ENCODE results near the gene PAFAH1B2.
"Not testable (repeated sequence)": the region's sequence is repeated elsewhere in the genome, so short reads cannot be mapped to it uniquely, and the experiment has no call there.

Gene PAFAH1B2

GRCh38 chr11:117203069-117203407, 59.0 kb downstream of the PAFAH1B2 start:
- no peak for DNase-seq (ENCODE audit: low read depth)
- TF ChIP-seq, protein P1, sequence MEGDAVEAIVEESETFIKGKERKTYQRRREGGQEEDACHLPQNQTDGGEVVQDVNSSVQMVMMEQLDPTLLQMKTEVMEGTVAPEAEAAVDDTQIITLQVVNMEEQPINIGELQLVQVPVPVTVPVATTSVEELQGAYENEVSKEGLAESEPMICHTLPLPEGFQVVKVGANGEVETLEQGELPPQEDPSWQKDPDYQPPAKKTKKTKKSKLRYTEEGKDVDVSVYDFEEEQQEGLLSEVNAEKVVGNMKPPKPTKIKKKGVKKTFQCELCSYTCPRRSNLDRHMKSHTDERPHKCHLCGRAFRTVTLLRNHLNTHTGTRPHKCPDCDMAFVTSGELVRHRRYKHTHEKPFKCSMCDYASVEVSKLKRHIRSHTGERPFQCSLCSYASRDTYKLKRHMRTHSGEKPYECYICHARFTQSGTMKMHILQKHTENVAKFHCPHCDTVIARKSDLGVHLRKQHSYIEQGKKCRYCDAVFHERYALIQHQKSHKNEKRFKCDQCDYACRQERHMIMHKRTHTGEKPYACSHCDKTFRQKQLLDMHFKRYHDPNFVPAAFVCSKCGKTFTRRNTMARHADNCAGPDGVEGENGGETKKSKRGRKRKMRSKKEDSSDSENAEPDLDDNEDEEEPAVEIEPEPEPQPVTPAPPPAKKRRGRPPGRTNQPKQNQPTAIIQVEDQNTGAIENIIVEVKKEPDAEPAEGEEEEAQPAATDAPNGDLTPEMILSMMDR (IDR thresholded peaks at IDR 0.05; ENCODE audit: insufficient read depth, low read depth, low read length, missing control alignments) = no peak
- H3K4me3 ChIP-seq (ENCODE audit: low read length) = no peak overlapping the region

DNA sequence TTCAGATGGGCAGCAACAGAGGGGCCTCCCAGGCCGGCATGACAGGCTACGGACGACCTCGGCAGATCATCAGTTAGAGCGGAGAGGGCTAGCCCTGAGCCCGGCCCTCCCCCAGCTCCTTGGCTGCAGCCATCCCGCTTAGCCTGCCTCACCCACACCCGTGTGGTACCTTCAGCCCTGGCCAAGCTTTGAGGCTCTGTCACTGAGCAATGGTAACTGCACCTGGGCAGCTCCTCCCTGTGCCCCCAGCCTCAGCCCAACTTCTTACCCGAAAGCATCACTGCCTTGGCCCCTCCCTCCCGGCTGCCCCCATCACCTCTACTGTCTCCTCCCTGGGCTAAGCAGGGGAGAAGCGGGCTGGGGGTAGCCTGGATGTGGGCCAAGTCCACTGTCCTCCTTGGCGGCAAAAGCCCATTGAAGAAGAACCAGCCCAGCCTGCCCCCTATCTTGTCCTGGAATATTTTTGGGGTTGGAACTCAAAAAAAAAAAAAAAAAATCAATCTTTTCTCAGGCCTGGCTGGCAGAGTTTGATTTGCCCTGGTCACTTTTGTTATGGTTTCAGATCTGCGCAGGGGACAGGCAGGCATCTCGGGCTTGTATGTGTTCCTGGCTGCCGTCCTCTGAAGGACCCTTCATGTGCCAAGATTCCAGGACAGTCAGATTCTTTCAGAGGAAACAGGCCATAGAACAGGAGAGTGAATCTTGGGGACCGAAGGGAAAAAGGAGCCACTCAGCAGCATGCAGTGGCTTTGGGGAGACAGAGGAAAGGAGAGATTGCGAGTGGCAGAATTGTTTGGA, 60.4 kb downstream of the PAFAH1B2 start:
- TF ChIP-seq, protein P1 (IDR thresholded peaks at IDR 0.05; ENCODE audit: insufficient read depth, low read depth, low read length, missing control alignments) = no peak
- no peak overlapping the region for H3K4me3 ChIP-seq (ENCODE audit: low read length)
- no peak for DNase-seq (ENCODE audit: low read depth)

DNA sequence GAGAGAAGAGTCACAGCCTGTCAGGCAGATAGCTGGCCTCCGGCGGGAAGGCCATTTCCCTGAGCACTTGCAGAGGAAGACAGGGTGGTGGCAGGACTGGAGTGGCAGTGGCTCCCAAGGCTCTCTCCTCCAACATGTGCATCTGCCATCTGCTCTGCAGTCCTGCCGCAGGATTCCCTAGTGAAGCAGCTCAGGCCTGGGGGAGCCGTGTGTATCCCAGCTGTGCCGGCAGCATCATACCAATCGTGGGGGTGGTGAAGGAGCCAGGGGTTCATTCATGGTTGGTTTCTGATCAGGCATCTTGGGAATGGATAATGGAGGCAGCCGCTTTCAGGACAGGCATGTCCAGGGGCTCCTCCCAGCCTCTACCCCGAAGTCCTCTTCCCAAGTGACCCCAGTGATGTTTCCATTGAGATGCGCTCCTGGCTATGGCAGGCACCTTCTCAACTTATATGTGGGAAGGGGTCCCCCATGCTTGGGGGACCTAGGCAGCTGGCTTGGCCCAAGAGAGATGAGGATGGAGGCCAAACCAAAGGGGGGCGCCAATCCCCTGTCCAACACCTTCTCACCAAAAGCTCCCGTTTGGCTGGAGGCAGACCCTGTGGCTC, 61.2 kb downstream of the PAFAH1B2 start:
- DNase-seq (ENCODE audit: low read depth) = no peak
- TF ChIP-seq, protein P1 (IDR thresholded peaks at IDR 0.05; ENCODE audit: insufficient read depth, low read depth, low read length, missing control alignments) = no peak
- no peak overlapping the region for H3K4me3 ChIP-seq (ENCODE audit: low read length)

DNA sequence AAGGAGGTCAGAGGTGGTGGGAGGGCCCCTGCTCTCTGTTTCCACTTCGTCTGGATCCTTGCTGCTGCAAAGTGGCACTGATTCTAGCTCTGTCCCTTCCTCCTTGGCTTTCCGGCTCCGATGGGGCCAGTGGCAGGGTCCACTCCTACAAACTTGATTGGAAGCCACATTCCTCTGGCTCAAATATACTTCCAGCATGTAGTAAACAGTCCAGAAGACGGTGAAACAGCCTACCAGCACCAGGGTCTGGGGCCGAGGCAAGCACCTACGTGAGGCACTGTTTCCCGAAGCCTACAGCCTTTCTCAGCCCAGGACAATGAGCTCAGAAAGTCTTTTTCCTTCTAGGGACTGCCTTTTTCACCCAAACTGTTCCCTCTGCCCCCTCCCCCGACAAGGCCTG, 62.0 kb downstream of the PAFAH1B2 start:
- DNase-seq (ENCODE audit: low read depth) = not testable (repeated sequence)

GRCh38 chr11:117206859-117207258, 62.8 kb downstream of the PAFAH1B2 start:
- H3K4me3 ChIP-seq (ENCODE audit: low read length); DNase-seq (ENCODE audit: low read depth): not testable (repeated sequence)

More for the DNA sequence above, 62.0 kb downstream of the PAFAH1B2 start:
- not testable (repeated sequence) for H3K4me3 ChIP-seq (ENCODE audit: low read length)

DNA sequence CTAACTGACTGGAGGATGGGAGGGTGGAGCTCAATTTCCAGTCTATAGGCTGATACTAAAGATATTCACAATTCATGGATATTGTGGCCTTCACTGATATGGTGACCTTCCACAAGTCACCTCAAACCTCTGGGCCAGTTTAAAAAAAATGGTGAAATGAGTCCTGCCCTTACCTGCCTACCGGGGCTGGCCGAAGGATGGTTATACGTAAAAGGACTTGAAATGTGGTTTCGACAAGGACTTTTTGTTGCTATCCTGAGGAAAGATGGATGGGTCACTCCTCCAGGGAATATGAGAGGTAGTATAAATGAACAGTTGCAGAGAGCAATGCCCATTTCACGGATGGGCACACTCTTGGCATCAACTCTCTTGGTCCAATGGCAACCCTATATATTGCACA, 63.4 kb downstream of the PAFAH1B2 start:
- not testable (repeated sequence) for DNase-seq (ENCODE audit: low read depth); H3K4me3 ChIP-seq (ENCODE audit: low read length)

DNA sequence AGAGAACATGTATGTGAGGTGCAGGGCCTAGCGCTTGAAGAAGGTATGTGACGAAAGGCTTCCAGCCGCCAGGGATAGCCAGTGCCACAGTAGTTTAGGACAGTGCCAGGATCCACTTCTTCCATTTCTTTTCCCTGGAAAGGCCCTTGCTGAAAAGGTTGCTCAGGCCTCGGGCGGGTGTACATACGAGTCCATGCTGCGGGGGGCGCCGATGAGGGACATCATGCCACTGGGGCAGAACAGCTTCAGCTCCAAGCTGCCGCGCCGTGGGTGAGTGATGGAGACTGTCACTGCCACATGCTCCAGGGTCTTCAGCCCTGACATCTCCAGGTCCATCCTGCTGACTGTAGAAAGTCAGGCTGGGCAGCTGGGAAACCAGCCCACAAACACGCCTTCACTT, 64.6 kb downstream of the PAFAH1B2 start:
- DNase-seq (ENCODE audit: low read depth) = not testable (repeated sequence)

GRCh38 chr11:117209351-117210125, 65.5 kb downstream of the PAFAH1B2 start:
- DNase-seq (ENCODE audit: low read depth) = peak; percentile 19
- not testable (repeated sequence) for H3K4me3 ChIP-seq (ENCODE audit: low read length)

More for the DNA sequence above, 64.6 kb downstream of the PAFAH1B2 start:
- H3K4me3 ChIP-seq (ENCODE audit: low read length) = not testable (repeated sequence)

DNA sequence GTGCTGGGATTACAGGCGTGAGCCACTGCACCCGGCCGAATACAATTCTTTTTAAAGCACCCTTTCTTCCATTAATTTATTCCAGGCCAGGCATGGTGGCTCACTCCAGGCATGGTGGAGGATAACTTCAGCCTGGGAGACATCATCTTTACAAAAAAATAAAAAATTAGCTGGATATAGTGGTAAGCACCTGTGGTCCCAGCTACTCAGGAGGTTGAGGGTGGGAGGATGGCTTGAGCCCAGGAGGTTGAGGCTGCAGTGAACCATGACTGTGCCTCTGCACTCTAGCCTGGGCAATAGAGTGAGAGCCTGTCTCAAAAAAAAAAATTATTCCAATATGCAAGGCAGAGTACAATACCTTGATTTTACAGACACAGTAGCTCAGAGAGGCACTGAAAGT, 66.5 kb downstream of the PAFAH1B2 start:
- DNase-seq (ENCODE audit: low read depth) = no peak
- TF ChIP-seq, protein P1 (IDR thresholded peaks at IDR 0.05; ENCODE audit: insufficient read depth, low read depth, low read length, missing control alignments) = no peak
- no peak overlapping the region for H3K4me3 ChIP-seq (ENCODE audit: low read length)

Data from epithelial cell of esophagus (primary cell).